IMR-90 (cell line): Measurements from ENCODE around the gene DNASE1. TPM values are rescaled to one million over a fixed set of nuclear protein-coding genes. Genes with fewer than 3 reads are reported as not detected.

Experiments
- ATAC-seq: fragments of 200-7000 bp; cut with Tn5 transposase; 2 replicates; pipeline ENCODE4 v1.9.1; 2020; ENCODE audit warnings: low read depth, mild to moderate bottlenecking, moderate library complexity
- BruUV-seq: library from RNA; stranded (reverse); fragments of 400-500 nt; replicated peaks from 2 replicates; lab custom pipeline; 2021; lab: Mats Ljungman, UMichigan
- CTCF ChIA-PET: fragments of 300-600 bp; formaldehyde crosslinking; extraction: SDS; loops from one replicate; lab custom pipeline; 2021; ENCODE audit warnings: antibody characterized with exemption; lab: Yijun Ruan, JAX
- POLR2A ChIA-PET: fragments of 300-600 bp; sonication (Branson Sonifier 250); formaldehyde crosslinking; loops from one replicate; lab custom pipeline; 2022; ENCODE audit warnings: antibody characterized with exemption; ENCODE audit not compliant: unreplicated experiment; lab: Charles Lee
- DNase-seq: peaks from one replicate; pipeline ENCODE4 v3.0.0; 2013
- H2AFZ ChIP-seq: replicated peaks from 2 replicates; pipeline ENCODE3; 2013; ENCODE audit warnings: low read length, mild to moderate bottlenecking; ENCODE audit not compliant: poor library complexity
- H2AK5ac ChIP-seq: 2 replicates; pipeline ENCODE4 v1.6.1; 2013; ENCODE audit warnings: low read depth, low read length, inconsistent platforms
- H2AK9ac ChIP-seq: replicated peaks from 2 replicates; pipeline ENCODE3; 2013; ENCODE audit warnings: mild to moderate bottlenecking, low read depth, low read length, moderate library complexity; ENCODE audit not compliant: poor library complexity
- H2BK120ac ChIP-seq: 2 replicates; pipeline ENCODE4 v1.6.1; 2013; ENCODE audit warnings: low read depth, low read length, inconsistent platforms
- H2BK15ac ChIP-seq: 3 replicates; pipeline ENCODE4 v1.6.1; 2013; ENCODE audit warnings: low read depth, low read length, inconsistent platforms
- H2BK20ac ChIP-seq: 2 replicates; pipeline ENCODE4 v1.6.1; 2013; ENCODE audit warnings: low read depth, mild to moderate bottlenecking, inconsistent platforms, low read length, moderate library complexity
- H2BK5ac ChIP-seq: 2 replicates; pipeline ENCODE4 v1.6.1; 2013; ENCODE audit warnings: mild to moderate bottlenecking, low read depth, low read length, inconsistent platforms; ENCODE audit not compliant: poor library complexity, severe bottlenecking
- H3K14ac ChIP-seq: replicated peaks from 2 replicates; pipeline ENCODE4 v1.6.1; 2013; ENCODE audit warnings: low read depth, low read length, inconsistent platforms
- H3K18ac ChIP-seq: 2 replicates; pipeline ENCODE4 v1.6.1; 2013; ENCODE audit warnings: low read depth, low read length, control low read depth
- H3K23ac ChIP-seq: 2 replicates; pipeline ENCODE4 v1.6.1; 2013; ENCODE audit warnings: low read depth, low read length, inconsistent platforms
- H3K27ac ChIP-seq: 2 replicates; pipeline ENCODE4 v1.5.1; 2013; ENCODE audit warnings: mild to moderate bottlenecking, control low read depth, low read length; ENCODE audit not compliant: insufficient read depth
- H3K27me3 ChIP-seq: 2 replicates; pipeline ENCODE4 v1.6.1; 2013; ENCODE audit warnings: low read length; ENCODE audit not compliant: control insufficient read depth, insufficient read depth
- H3K36me3 ChIP-seq: 2 replicates; pipeline ENCODE4 v1.6.1; 2013; ENCODE audit warnings: low read length, mixed read lengths; ENCODE audit not compliant: control insufficient read depth, insufficient read depth
- H3K4ac ChIP-seq: 2 replicates; pipeline ENCODE4 v1.6.1; 2013; ENCODE audit warnings: low read depth, low read length, inconsistent platforms
- H3K4me1 ChIP-seq: 2 replicates; pipeline ENCODE4 v1.6.1; 2013; ENCODE audit warnings: low read length, mixed read lengths; ENCODE audit not compliant: control insufficient read depth, insufficient read depth
- H3K4me2 ChIP-seq: 2 replicates; pipeline ENCODE4 v1.6.1; 2013; ENCODE audit warnings: low read depth, mild to moderate bottlenecking, control low read depth, low read length, moderate library complexity
- H3K4me3 ChIP-seq: 2 replicates; pipeline ENCODE4 v1.5.1; 2013; ENCODE audit warnings: low read depth, mild to moderate bottlenecking, control low read depth, low read length, moderate library complexity; ENCODE audit not compliant: insufficient read depth
- H3K56ac ChIP-seq: 2 replicates; pipeline ENCODE4 v1.6.1; 2013; ENCODE audit warnings: low read length, inconsistent platforms; ENCODE audit not compliant: insufficient read depth; ENCODE audit errors: extremely low read depth
- H3K79me1 ChIP-seq, 2 experiments: 2 replicates each; pipeline ENCODE4 v1.6.1; 2013; ENCODE audit warnings: low read length in 2 of 2, inconsistent platforms in 1 of 2, low read depth in 1 of 2
- H3K9ac ChIP-seq: 2 replicates; pipeline ENCODE4 v1.6.1; 2013; ENCODE audit warnings: low read depth, low read length, control low read depth
- H3K9me1 ChIP-seq: 2 replicates; pipeline ENCODE4 v1.6.1; 2013; ENCODE audit warnings: low read length, inconsistent platforms; ENCODE audit not compliant: insufficient read depth
- H3K9me3 ChIP-seq: 2 replicates; pipeline ENCODE4 v1.6.1; 2013; ENCODE audit warnings: low read length; ENCODE audit not compliant: control insufficient read depth, insufficient read depth
- H4K20me1 ChIP-seq: 2 replicates; pipeline ENCODE4 v1.6.1; 2013; ENCODE audit warnings: low read length, inconsistent platforms; ENCODE audit not compliant: insufficient read depth
- H4K5ac ChIP-seq: 2 replicates; pipeline ENCODE4 v1.6.1; 2013; ENCODE audit warnings: mild to moderate bottlenecking, low read depth, low read length, control low read depth
- H4K8ac ChIP-seq, 2 experiments: 2 replicates each; pipeline ENCODE4 v1.6.1; 2013; ENCODE audit warnings: low read depth in 2 of 2, low read length in 2 of 2, control low read depth in 1 of 2, inconsistent platforms in 1 of 2
- H4K91ac ChIP-seq: 2 replicates; pipeline ENCODE4 v1.6.1; 2013; ENCODE audit warnings: low read depth, low read length, inconsistent platforms; ENCODE audit not compliant: insufficient read depth
- CEBPB ChIP-seq: IDR thresholded peaks from 2 replicates; pipeline ENCODE4 v1.6.1; 2012; ENCODE audit warnings: low read depth, low read length, improper control_type of control experiment
- MAZ ChIP-seq: IDR thresholded peaks from 2 replicates; pipeline ENCODE4 v1.6.1; 2012; ENCODE audit warnings: low read depth, mild to moderate bottlenecking, low read length, improper control_type of control experiment, moderate library complexity, borderline replicate concordance
- WGBS, 2 experiments: methylation state at CpG; one replicate each; pipeline versions ENCODE4 v1.1.5 to v1.1.7; 2013; ENCODE audit warnings: missing lambda C conversion rate in 2 of 2; ENCODE audit not compliant: insufficient read length in 1 of 2; ENCODE audit errors: extremely low coverage in 2 of 2; 5-methylcytosine and 5-hydroxymethylcytosine counted together
- dilution Hi-C: fragments of 300-500 bp; cut with HindIII; formaldehyde crosslinking; loops from one replicate; pipeline ENCODE4 v1.14.3; 2018; ENCODE audit warnings: low sequenced_read_pairs; ENCODE audit not compliant: unreplicated experiment
- in situ Hi-C: fragments of 300-500 bp; cut with MboI; formaldehyde crosslinking; loops from 3 replicates; pipeline ENCODE4 v1.14.3; 2019; ENCODE audit warnings: low sequenced_read_pairs, inconsistent platforms, mixed read lengths
- intact Hi-C: fragments of 100-400 bp; cut with micrococcal nuclease; formaldehyde crosslinking; loops from 2 replicates; pipeline ENCODE4 v1.10.0; 2022
- polyA plus RNA-seq, 3 experiments: library from polyadenylated mRNA; depleted of rRNA; stranded (reverse); fragments of >200 nt; gene quantifications; 2 replicates each; pipeline ENCODE4 v1.2.3, GENCODE V29; 2012; ENCODE audit warnings: low replicate concordance in 1 of 3
- total RNA-seq: library from RNA; depleted of rRNA; stranded (reverse); fragments of >200 nt; gene quantifications from 2 replicates; pipeline ENCODE4 v1.2.3, GENCODE V29; 2012

DNASE1 gene
- total and polyA plus RNA-seq, 2 of the 4 experiments (the other 2 are of a cell fraction): 5.4 to 15.9 TPM

DNA sequence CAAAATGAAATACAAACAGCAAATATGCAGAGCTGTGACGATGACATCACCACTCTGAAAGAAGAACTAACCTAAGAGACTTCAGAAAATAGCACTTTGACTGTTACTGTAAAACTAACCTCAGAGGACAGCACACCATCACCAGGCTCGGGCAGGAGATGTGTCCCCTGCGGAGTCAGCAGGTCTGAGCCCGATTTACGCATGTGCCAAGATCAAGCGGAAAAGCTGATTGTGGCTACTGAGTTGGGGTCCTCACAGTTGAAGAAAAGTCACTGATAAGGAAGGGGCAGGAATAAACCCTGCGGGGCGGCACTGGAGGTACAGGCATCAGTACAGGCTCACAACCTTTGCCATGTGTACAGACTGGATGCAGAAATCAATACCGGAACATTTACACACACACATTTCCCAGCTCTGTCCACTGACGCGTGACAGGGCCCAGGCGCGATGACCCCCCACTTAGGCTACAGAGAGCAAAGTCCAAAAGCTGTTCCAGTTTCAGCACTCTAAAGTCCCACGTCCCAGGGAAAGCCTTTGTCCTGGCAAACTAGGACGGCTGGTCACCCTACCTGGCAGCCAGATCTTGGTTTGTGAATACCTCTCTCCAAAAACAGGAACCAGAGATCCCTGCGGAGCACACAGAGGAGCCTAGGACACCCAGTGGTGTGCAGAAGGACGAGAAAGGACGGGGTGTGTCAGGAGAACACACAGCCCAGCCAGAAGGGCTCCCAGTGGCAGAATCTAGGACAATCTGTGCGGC, 41.3 kb downstream of the DNASE1 start:
- Histone ChIP-seq H4K20me1 (peaks cover 8% of the 10 kb centered on the region; the same call in 1 of the 2 replicates), H2BK120ac (no peak overlapping the region), H2AK5ac (no peak overlapping the region), H3K9me1 (0 out of 2 replicates have a peak, but pooled peaks cover 7% of the 10 kb centered on the region), H2BK5ac (no peak overlapping the region), H3K18ac (no peak overlapping the region), H2BK20ac (no peak overlapping the region), H2AFZ (no peak overlapping the region), H4K91ac (no peak overlapping the region), H3K4me1 (peaks cover 8% of the 10 kb centered on the region; the same call in 1 of the 2 replicates), H3K9ac (no peak overlapping the region), H3K9me3 (no peaks in the 10 kb centered on the region), H3K4ac (no peak overlapping the region), H3K36me3 (no peaks in the 10 kb centered on the region), H3K27ac (no peak overlapping the region), H3K4me3 (no peak overlapping the region), H3K4me2 (no peak overlapping the region), H2AK9ac (no peak overlapping the region), H3K14ac (no peak overlapping the region), H3K23ac (no peak overlapping the region), H3K27me3 (no peaks in the 10 kb centered on the region), H4K8ac (no peak overlapping the region), H4K5ac (no peak overlapping the region), H3K56ac (no peak overlapping the region), H3K79me1 (peaks cover 30 to 55% of the 10 kb centered on the region in 2 experiments), H2BK15ac (no peak overlapping the region)
- intact Hi-C loops (loop anchor here (10.0 kb wide), 2 partner anchors 419 to 559 kb away; partner anchors contain the start of gene ADCY9), in situ Hi-C loops (no loop called here), dilution Hi-C loops (no loop called here)
- WGBS, 2 experiments: 89% methylated on average over 9 of the region's 19 CpGs; no CpG with 5 or more reads in 1 of the 2 experiments
- ATAC-seq (no peak), DNase-seq (no peak)
- TF ChIP-seq CEBPB (no peak), MAZ (no peak)
- ChIA-PET CTCF (interaction anchor here (0.6 kb wide), 1 partner anchor 43 kb away, joined by 5 read pairs; no protein-coding TSS in a partner anchor), POLR2A (no interaction called here)
- BruUV-seq: no TSS peak
